Naive thymus-derived CD4-positive, alpha-beta T cell (primary cell): ENCODE data around the gene WDFY3. TPM values are rescaled to one million over a fixed set of nuclear protein-coding genes. Genes with fewer than 3 reads are reported as not detected.
A peak's percentile ranks its signal among the peaks of the same experiment; 100 is the strongest.

Experiments
- ATAC-seq: fragments of 150-1000 bp; cut with Tn5 transposase; 2 replicates; pipeline ENCODE4 v1.10.0; 2021; ENCODE audit warnings: mild to moderate bottlenecking, moderate library complexity
- CTCF ChIA-PET: fragments of 350-600 bp; sonication (Branson Sonifier 250); formaldehyde crosslinking; loops from one replicate; lab custom pipeline; 2021; ENCODE audit warnings: antibody characterized with exemption; lab: Charles Lee
- POLR2A ChIA-PET: fragments of 350-600 bp; sonication (Branson Sonifier 250); formaldehyde crosslinking; loops from one replicate; lab custom pipeline; 2021; ENCODE audit warnings: antibody characterized with exemption, inconsistent platforms; lab: Charles Lee
- DNase-seq, 9 donors: peaks; one replicate each; pipeline versions ENCODE4 v3.0.0 to v3.0.0-alpha.2; 2020 to 2022; ENCODE audit warnings: mixed read lengths in 1 of 9
- H3K27ac ChIP-seq: one replicate; pipeline ENCODE4 v1.7.0; 2013; ENCODE audit warnings: mild to moderate bottlenecking, low read depth, low read length, moderate library complexity
- H3K27me3 ChIP-seq, 2 donors: one replicate each; pipeline ENCODE4 v1.7.0; 2013; ENCODE audit warnings: low read length in 2 of 2, mild to moderate bottlenecking in 2 of 2, moderate library complexity in 2 of 2; ENCODE audit not compliant: control insufficient read depth in 2 of 2, insufficient read depth in 2 of 2
- H3K36me3 ChIP-seq, 3 experiments: 1 replicate in 2 of 3; 2 replicates in 1 of 3; pipeline ENCODE4 v1.7.0; 2013; ENCODE audit warnings: low read length in 3 of 3, mild to moderate bottlenecking in 3 of 3, moderate library complexity in 1 of 3; ENCODE audit not compliant: insufficient read depth in 3 of 3, control insufficient read depth in 2 of 3
- H3K4me1 ChIP-seq, 2 donors: one replicate each; pipeline ENCODE4 v1.7.0; 2013; ENCODE audit warnings: low read length in 2 of 2, mild to moderate bottlenecking in 2 of 2, moderate library complexity in 1 of 2; ENCODE audit not compliant: control insufficient read depth in 2 of 2, insufficient read depth in 2 of 2
- H3K4me3 ChIP-seq: 2 replicates; pipeline ENCODE4 v1.7.0; 2013; ENCODE audit warnings: mild to moderate bottlenecking, low read length
- H3K9me3 ChIP-seq, 3 experiments: 1 replicate in 2 of 3; 2 replicates in 1 of 3; pipeline ENCODE4 v1.7.0; 2013; ENCODE audit warnings: low read length in 3 of 3; ENCODE audit not compliant: control insufficient read depth in 2 of 3
- H3K27ac Mint-ChIP-seq, 9 donors: one replicate each; pipeline ENCODE4 v1.8.0; 2020 to 2022; ENCODE audit warnings: mixed read lengths in 9 of 9, mild to moderate bottlenecking in 8 of 9, moderate library complexity in 5 of 9, inconsistent platforms in 2 of 9
- H3K27me3 Mint-ChIP-seq, 5 donors: one replicate each; pipeline ENCODE4 v1.8.0; 2021 to 2022; ENCODE audit warnings: mixed read lengths in 5 of 5, mild to moderate bottlenecking in 1 of 5
- H3K36me3 Mint-ChIP-seq, 5 donors: one replicate each; pipeline ENCODE4 v1.8.0; 2020 to 2022; ENCODE audit warnings: mixed read lengths in 5 of 5, mild to moderate bottlenecking in 3 of 5, inconsistent platforms in 1 of 5
- H3K4me1 Mint-ChIP-seq, 7 donors: one replicate each; pipeline ENCODE4 v1.8.0; 2020 to 2022; ENCODE audit warnings: mixed read lengths in 7 of 7, mild to moderate bottlenecking in 3 of 7, inconsistent platforms in 1 of 7
- H3K4me3 Mint-ChIP-seq, 10 donors: one replicate each; pipeline ENCODE4 v1.8.0; 2020 to 2022; ENCODE audit warnings: mild to moderate bottlenecking in 10 of 10, mixed read lengths in 10 of 10, moderate library complexity in 6 of 10, inconsistent platforms in 2 of 10
- H3K9me3 Mint-ChIP-seq, 11 donors: one replicate each; pipeline ENCODE4 v1.8.0; 2020 to 2022; ENCODE audit warnings: mixed read lengths in 11 of 11, mild to moderate bottlenecking in 4 of 11, inconsistent platforms in 1 of 11, moderate library complexity in 1 of 11
- intact Hi-C, 2 donors: fragments of 100-400 bp; cut with micrococcal nuclease; formaldehyde crosslinking; loops; one replicate each; pipeline ENCODE4 v1.15.1; 2023
- polyA plus RNA-seq, 2 donors: library from polyadenylated mRNA; unstranded; fragments of 300-500 nt; fragmentation: Illumina TruSeq; gene quantifications; one replicate each; pipeline ENCODE4 v1.2.3, GENCODE V29; 2021
- total RNA-seq, 6 experiments: library from RNA in 5 of 6; stranded (reverse) in 5 of 6; gene quantifications; 1 replicate in 5 of 6; 2 replicates in 1 of 6; pipeline ENCODE4 v1.2.3 and lab custom pipeline; 2021 to 2026

WDFY3 gene
- total and polyA plus RNA-seq, 7 experiments from 2014 or later, result 0.07 to 31.4 (median 1.6) TPM; not detected in 2

- H3K4me1 ChIP-seq, result no peaks in the 10 kb centered on the region
- POLR2A ChIA-PET, result no interaction called here
- no peak overlapping the region for H3K4me3 ChIP-seq
- H3K36me3 Mint-ChIP-seq, result no peaks in the 10 kb centered on the region
- peaks cover 0 to 3% (median 0%) of the 10 kb centered on the region in 5 donors for H3K27me3 Mint-ChIP-seq
- no peaks in the 10 kb centered on the region for H3K36me3 ChIP-seq
- H3K4me3 Mint-ChIP-seq, result no peak overlapping the region
- intact Hi-C loops, result no loop called here
- H3K4me1 Mint-ChIP-seq, result no peaks in the 10 kb centered on the region
- no peaks in the 10 kb centered on the region for H3K9me3 ChIP-seq
- no peak overlapping the region for H3K27ac Mint-ChIP-seq
- no peak for DNase-seq
- no peak for ATAC-seq
- CTCF ChIA-PET, result no interaction called here
- no peaks in the 10 kb centered on the region for H3K9me3 Mint-ChIP-seq
- no peaks in the 10 kb centered on the region for H3K27me3 ChIP-seq
- H3K27ac ChIP-seq, result no peak overlapping the region
These were observed 184.0 kb downstream of the WDFY3 start for GRCh38 chr4:84782517-84782916.

DNA sequence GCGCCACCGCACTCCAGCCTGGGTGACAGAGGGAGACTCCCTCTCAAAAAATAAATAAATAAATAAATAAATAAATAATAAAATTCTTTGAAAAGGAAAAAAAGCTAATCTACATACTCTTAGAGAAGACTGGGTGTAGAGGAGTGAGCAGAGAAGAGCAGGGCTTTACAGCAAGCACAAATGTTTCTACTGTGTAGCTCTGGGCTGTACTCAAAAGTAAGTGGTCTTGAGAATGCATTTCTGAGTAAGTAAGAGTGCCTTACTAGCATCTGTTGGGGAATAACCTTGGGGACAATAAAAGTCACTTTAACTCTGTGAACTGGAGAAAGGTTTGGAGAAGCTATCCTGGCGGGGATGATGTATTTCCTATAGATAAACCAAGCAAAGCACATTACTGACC is 185.8 kb downstream of the WDFY3 start:
- Histone ChIP-seq H3K9me3 (no peaks in the 10 kb centered on the region), H3K27me3 (no peaks in the 10 kb centered on the region), H3K36me3 (no peaks in the 10 kb centered on the region), H3K4me1 (no peaks in the 10 kb centered on the region), H3K27ac (no peak overlapping the region), H3K4me3 (no peak overlapping the region)
- no peak overlapping the region for H3K4me3 Mint-ChIP-seq
- DNase-seq (no peak), ATAC-seq (no peak)
- no peaks in the 10 kb centered on the region for H3K4me1 Mint-ChIP-seq
- CTCF ChIA-PET, result no interaction called here
- H3K27ac Mint-ChIP-seq, result no peak overlapping the region
- H3K27me3 Mint-ChIP-seq, result peaks cover 0 to 2% (median 0%) of the 10 kb centered on the region in 5 donors
- H3K36me3 Mint-ChIP-seq, result no peaks in the 10 kb centered on the region
- POLR2A ChIA-PET, result no interaction called here
- intact Hi-C loops, result no loop called here
- no peaks in the 10 kb centered on the region for H3K9me3 Mint-ChIP-seq

DNA sequence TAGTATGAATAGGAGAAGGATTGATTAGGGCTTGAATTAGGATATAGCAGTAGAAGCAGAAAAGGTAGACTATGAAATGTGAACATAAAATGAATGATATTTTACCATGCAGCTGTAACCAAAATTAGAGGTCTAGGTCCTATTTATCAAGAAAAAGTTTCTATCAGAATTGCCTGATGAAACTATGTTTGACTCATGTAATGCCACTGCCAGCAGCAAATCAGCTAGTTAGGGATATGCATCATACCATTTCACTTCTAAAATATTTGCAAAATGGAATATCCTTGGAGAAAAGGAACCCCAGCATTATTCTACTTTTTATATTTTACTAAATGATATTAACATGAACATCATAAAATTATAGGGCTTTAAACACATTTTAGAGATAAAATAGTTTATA is 188.4 kb downstream of the WDFY3 start:
- H3K4me3 ChIP-seq, result no peak overlapping the region
- H3K4me3 Mint-ChIP-seq, result no peak overlapping the region
- no peaks in the 10 kb centered on the region for H3K36me3 Mint-ChIP-seq
- ChIA-PET CTCF (no interaction called here), POLR2A (no interaction called here)
- no peaks in the 10 kb centered on the region for H3K36me3 ChIP-seq
- H3K9me3 Mint-ChIP-seq, result peaks cover 0 to 2% (median 0%) of the 10 kb centered on the region in 11 donors
- no peaks in the 10 kb centered on the region for H3K27me3 ChIP-seq
- ATAC-seq (no peak), DNase-seq (no peak)
- no peak overlapping the region for H3K27ac ChIP-seq
- no peaks in the 10 kb centered on the region for H3K4me1 Mint-ChIP-seq
- intact Hi-C loops, result no loop called here
- H3K27ac Mint-ChIP-seq, result no peak overlapping the region
- H3K27me3 Mint-ChIP-seq, result peaks cover 0 to 3% (median 2%) of the 10 kb centered on the region in 5 donors
- H3K9me3 ChIP-seq, result no peaks in the 10 kb centered on the region
- H3K4me1 ChIP-seq, result no peaks in the 10 kb centered on the region

- DNase-seq (no peak), ATAC-seq (no peak)
- Mint-ChIP-seq H3K36me3 (no peaks in the 10 kb centered on the region), H3K4me1 (no peaks in the 10 kb centered on the region), H3K4me3 (no peak overlapping the region), H3K9me3 (peaks cover 0 to 2% (median 0%) of the 10 kb centered on the region in 11 donors), H3K27me3 (no peaks in the 10 kb centered on the region), H3K27ac (no peak overlapping the region)
- no peaks in the 10 kb centered on the region for H3K4me1 ChIP-seq
- no peaks in the 10 kb centered on the region for H3K36me3 ChIP-seq
- ChIA-PET POLR2A (no interaction called here), CTCF (no interaction called here)
- H3K27me3 ChIP-seq, result no peaks in the 10 kb centered on the region
- H3K9me3 ChIP-seq, result no peaks in the 10 kb centered on the region
- no peak overlapping the region for H3K27ac ChIP-seq
- no peak overlapping the region for H3K4me3 ChIP-seq
- intact Hi-C loops, result no loop called here
These were observed 199.3 kb downstream of the WDFY3 start for GRCh38 chr4:84767168-84767567.

DNA sequence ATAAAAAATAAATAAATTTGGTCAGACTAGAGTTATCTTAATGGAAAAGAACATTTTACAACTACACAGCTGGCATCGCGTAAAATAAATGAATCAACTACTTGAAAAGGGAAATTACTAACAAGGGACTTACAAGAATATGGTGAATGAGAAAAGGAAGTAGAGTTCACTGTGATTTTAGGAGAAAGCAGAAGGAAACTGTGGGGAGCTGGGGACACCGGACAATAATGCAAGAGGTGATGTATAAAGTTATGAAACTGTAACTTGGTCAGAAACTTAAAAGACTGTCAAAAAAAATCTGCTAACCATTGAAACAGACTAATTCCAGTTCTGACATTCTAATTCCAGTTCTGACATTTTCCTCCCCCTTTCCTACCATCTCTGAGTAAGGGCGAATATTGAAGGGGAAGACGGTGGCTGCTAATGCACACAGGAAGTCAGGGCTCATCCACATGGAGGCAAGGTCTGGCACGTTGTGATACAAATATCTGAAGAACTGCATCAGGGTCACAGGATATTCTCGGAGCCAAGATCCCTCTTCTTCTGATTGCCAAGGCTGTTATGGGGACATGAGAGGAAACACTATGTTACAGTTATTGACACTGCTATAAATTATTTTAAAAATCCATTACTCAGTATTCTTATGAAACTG is 213.0 kb downstream of the WDFY3 start:
- Mint-ChIP-seq H3K4me3 (no peak overlapping the region), H3K9me3 (no peaks in the 10 kb centered on the region), H3K27me3 (peaks cover 0 to 15% (median 0%) of the 10 kb centered on the region in 5 donors), H3K27ac (no peak overlapping the region), H3K36me3 (no peaks in the 10 kb centered on the region), H3K4me1 (no peaks in the 10 kb centered on the region)
- H3K36me3 ChIP-seq, result no peaks in the 10 kb centered on the region
- no peak overlapping the region for H3K4me3 ChIP-seq
- H3K27ac ChIP-seq, result no peak overlapping the region
- intact Hi-C loops, result loop anchor here in 1 of 2 donors (10.0 kb wide), 1 partner anchor 221 kb away; no protein-coding TSS in a partner anchor
- no peaks in the 10 kb centered on the region for H3K27me3 ChIP-seq
- no peak for DNase-seq
- ChIA-PET POLR2A (no interaction called here), CTCF (no interaction called here)
- peak; percentile 72 for ATAC-seq
- H3K9me3 ChIP-seq, result no peaks in the 10 kb centered on the region
- no peaks in the 10 kb centered on the region for H3K4me1 ChIP-seq

DNA sequence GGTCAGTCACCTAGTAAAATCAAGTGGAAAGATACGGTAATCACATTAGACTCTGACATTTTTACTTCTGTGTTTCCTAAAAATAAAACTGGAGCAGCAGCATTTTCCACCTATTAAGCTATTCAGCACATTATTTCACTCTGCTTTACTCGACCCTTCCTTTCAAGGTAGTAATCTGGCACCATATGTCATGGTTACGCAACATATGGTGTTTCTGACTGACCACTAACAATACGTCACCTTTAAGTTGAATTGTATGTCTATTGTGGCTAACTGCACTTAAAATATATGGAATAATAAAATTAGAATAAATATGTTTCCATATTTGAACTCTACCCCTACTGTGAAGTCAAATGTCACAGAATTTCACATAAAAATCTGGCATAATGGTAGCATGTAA is 214.8 kb downstream of the WDFY3 start:
- ChIA-PET POLR2A (no interaction called here), CTCF (no interaction called here)
- no peak overlapping the region for H3K4me3 ChIP-seq
- Mint-ChIP-seq H3K36me3 (no peaks in the 10 kb centered on the region), H3K4me3 (no peak overlapping the region), H3K9me3 (no peaks in the 10 kb centered on the region), H3K27me3 (peaks cover 0 to 15% (median 0%) of the 10 kb centered on the region in 5 donors), H3K27ac (no peak overlapping the region), H3K4me1 (no peaks in the 10 kb centered on the region)
- no peaks in the 10 kb centered on the region for H3K27me3 ChIP-seq
- intact Hi-C loops, result loop anchor here in 1 of 2 donors (10.0 kb wide), 1 partner anchor 223 kb away; no protein-coding TSS in a partner anchor
- ATAC-seq (no peak), DNase-seq (no peak)
- H3K4me1 ChIP-seq, result no peaks in the 10 kb centered on the region
- H3K36me3 ChIP-seq, result no peaks in the 10 kb centered on the region
- no peak overlapping the region for H3K27ac ChIP-seq
- H3K9me3 ChIP-seq, result no peaks in the 10 kb centered on the region

DNA sequence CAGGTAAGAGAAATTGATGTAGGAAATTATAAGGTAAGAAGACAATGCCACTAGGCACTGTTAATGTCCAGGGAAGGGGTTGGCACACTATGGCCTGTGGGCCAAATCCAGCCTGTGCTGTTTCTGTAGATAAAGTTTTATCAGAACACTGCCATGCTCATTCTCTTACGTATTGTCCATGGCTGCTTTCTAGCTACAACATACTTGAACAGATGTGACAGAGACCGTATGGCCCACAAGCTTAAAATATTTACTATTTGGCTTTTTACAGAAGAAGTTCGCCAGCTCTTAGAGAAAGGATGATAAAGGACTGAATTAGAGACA is 215.6 kb downstream of the WDFY3 start:
- intact Hi-C loops, result loop anchor here (1.0 to 10.0 kb wide), 3 partner anchors 173 to 224 kb away; no protein-coding TSS in a partner anchor

More for the DNA sequence above, 215.6 kb downstream of the WDFY3 start:
- no peaks in the 10 kb centered on the region for H3K4me1 Mint-ChIP-seq
- DNase-seq (no peak), ATAC-seq (no peak)
- no peak overlapping the region for H3K27ac ChIP-seq
- no peaks in the 10 kb centered on the region for H3K4me1 ChIP-seq
- H3K9me3 ChIP-seq, result no peaks in the 10 kb centered on the region
- no peak overlapping the region for H3K4me3 ChIP-seq
- H3K27me3 ChIP-seq, result no peaks in the 10 kb centered on the region
- no peaks in the 10 kb centered on the region for H3K36me3 ChIP-seq
- no peaks in the 10 kb centered on the region for H3K36me3 Mint-ChIP-seq
- no peaks in the 10 kb centered on the region for H3K9me3 Mint-ChIP-seq
- H3K27ac Mint-ChIP-seq, result no peak overlapping the region
- H3K27me3 Mint-ChIP-seq, result peaks cover 0 to 12% (median 0%) of the 10 kb centered on the region in 5 donors
- POLR2A ChIA-PET, result interaction anchor here (0.6 kb wide), 1 partner anchor 401 kb away, joined by 3 read pairs; no protein-coding TSS in a partner anchor
- no peak overlapping the region for H3K4me3 Mint-ChIP-seq
- CTCF ChIA-PET, result interaction anchor here (1.5 kb wide), 1 partner anchor 172 kb away, joined by 5 read pairs; no protein-coding TSS in a partner anchor
